A549 (cell line): Measurements from ENCODE around the gene CD27. TPM values are rescaled to one million over a fixed set of nuclear protein-coding genes. Genes with fewer than 3 reads are reported as not detected.

ENCODE experiments used
- ATAC-seq, 2 experiments: fragments of 200-7000 bp in 1 of 2; fragments of >200 bp in 1 of 2; cut with Nextera tagmentation in 1 of 2; cut with Tn5 transposase in 1 of 2; 3 replicates each; pipeline versions ENCODE4 v1.8.0 to v1.9.1; 2018 to 2020; ENCODE audit warnings: mild to moderate bottlenecking in 1 of 2, moderate library complexity in 1 of 2
- CTCF ChIA-PET: fragments of 300-600 bp; sonication (Branson Sonifier 250); formaldehyde crosslinking; extraction: SDS; loops from one replicate; lab custom pipeline; 2021; ENCODE audit warnings: antibody characterized with exemption, inconsistent platforms; lab: Yijun Ruan, JAX
- POLR2A ChIA-PET: fragments of 350-600 bp; formaldehyde crosslinking; extraction: SDS; loops from one replicate; lab custom pipeline; 2021; ENCODE audit warnings: antibody characterized with exemption, inconsistent platforms; lab: Yijun Ruan, JAX
- DNase-seq, 2 experiments: peaks; one replicate each; pipeline versions ENCODE4 v3.0.0 to v3.0.0-alpha.2; 2011 to 2016; ENCODE audit warnings: low read depth in 1 of 2, low spot score in 1 of 2
- FAIRE-seq: peaks from 2 replicates; lab custom pipeline; 2011; peaks lifted over from hg19 to GRCh38; lab: Jason Lieb, UNC
- H3K27ac ChIP-seq, 2 experiments: fragments of >200 bp; sonication (Bioruptor Twin); formaldehyde crosslinking; 3 replicates each; pipeline ENCODE4 v1.5.1; 2016 to 2017
- H3K4me1 ChIP-seq: fragments of >200 bp; sonication (Bioruptor Twin); formaldehyde crosslinking; 3 replicates; pipeline ENCODE4 v1.6.1; 2016
- H3K4me2 ChIP-seq: fragments of >200 bp; sonication (Bioruptor Twin); formaldehyde crosslinking; 3 replicates; pipeline ENCODE4 v1.6.1; 2016
- H3K4me3 ChIP-seq: fragments of >200 bp; sonication (Bioruptor Twin); formaldehyde crosslinking; 3 replicates; pipeline ENCODE4 v1.5.1; 2016
- H3K9me3 ChIP-seq: fragments of >200 bp; sonication (Bioruptor Twin); formaldehyde crosslinking; 3 replicates; pipeline ENCODE4 v1.6.1; 2016
- ATOH8 ChIP-seq: fragments of 250-450 bp; sonication (Bioruptor Pico); IDR thresholded peaks from 2 replicates; pipeline ENCODE4 v1.5.0; 2020; ENCODE audit warnings: low read depth, mild to moderate bottlenecking, moderate library complexity
- CBX8 ChIP-seq: fragments of 200-600 bp; sonication (generic); IDR thresholded peaks from 2 replicates; pipeline ENCODE4 v1.6.1; 2016
- CHD4 ChIP-seq: fragments of 200-600 bp; sonication (generic); IDR thresholded peaks from 2 replicates; pipeline ENCODE4 v1.6.1; 2016; ENCODE audit warnings: antibody characterized with exemption, mild to moderate bottlenecking, borderline replicate concordance
- E2F6 ChIP-seq: IDR thresholded peaks from 2 replicates; pipeline ENCODE4 v1.6.1; 2012; ENCODE audit warnings: low read depth, borderline replicate concordance
- EHMT2 ChIP-seq: fragments of 200-600 bp; sonication (generic); IDR thresholded peaks from 2 replicates; pipeline ENCODE4 v1.6.1; 2016; ENCODE audit warnings: antibody characterized with exemption, low read depth, mild to moderate bottlenecking, moderate library complexity
- FOSB ChIP-seq: fragments of 250-450 bp; sonication (Bioruptor Pico); IDR thresholded peaks from 2 replicates; pipeline ENCODE4 v1.5.0; 2020; ENCODE audit warnings: mild to moderate bottlenecking, moderate library complexity
- FOSL2 ChIP-seq, 2 experiments: fragments of 450-650 bp in 1 of 2; fragments of >200 bp in 1 of 2; sonication (Bioruptor Twin) in 1 of 2; formaldehyde crosslinking; IDR thresholded peaks; 2 replicates each; pipeline versions ENCODE4 v1.5.0 to v1.6.1; 2016 to 2020; ENCODE audit warnings: mild to moderate bottlenecking in 1 of 2, moderate library complexity in 1 of 2
- HEYL ChIP-seq: fragments of 250-450 bp; sonication (Bioruptor Pico); IDR thresholded peaks from 2 replicates; pipeline ENCODE4 v1.8.0; 2021; ENCODE audit warnings: mild to moderate bottlenecking, moderate library complexity
- HMGXB4 ChIP-seq: fragments of 250-450 bp; sonication (Bioruptor Pico); IDR thresholded peaks from 2 replicates; pipeline ENCODE4 v1.5.0; 2021; ENCODE audit warnings: mild to moderate bottlenecking, moderate library complexity, borderline replicate concordance
- HOXA7 ChIP-seq: fragments of 250-450 bp; sonication (Bioruptor Pico); IDR thresholded peaks from 2 replicates; pipeline ENCODE4 v1.5.0; 2020; ENCODE audit warnings: mild to moderate bottlenecking, moderate library complexity
- HOXB13 ChIP-seq: fragments of 250-450 bp; sonication (Bioruptor Pico); IDR thresholded peaks from 2 replicates; pipeline ENCODE4 v1.5.0; 2020; ENCODE audit warnings: low read depth, mild to moderate bottlenecking, moderate library complexity
- MAFK ChIP-seq: fragments of 450-650 bp; IDR thresholded peaks from 2 replicates; pipeline ENCODE4 v1.6.1; 2014; ENCODE audit not compliant: partially characterized antibody
- MAX ChIP-seq: IDR thresholded peaks from 2 replicates; pipeline ENCODE4 v1.6.1; 2012
- NR3C1 ChIP-seq: fragments of >200 bp; sonication (Bioruptor Twin); formaldehyde crosslinking; IDR thresholded peaks from 3 replicates; pipeline ENCODE4 v1.6.1; 2017
- PBX3 ChIP-seq: IDR thresholded peaks from 2 replicates; pipeline ENCODE4 v1.6.1; 2012
- PHF8 ChIP-seq: fragments of 200-600 bp; sonication (generic); IDR thresholded peaks from 2 replicates; pipeline ENCODE4 v1.6.1; 2016; ENCODE audit warnings: low read depth, mild to moderate bottlenecking, antibody characterized with exemption, moderate library complexity, borderline replicate concordance
- POLR2A ChIP-seq: IDR thresholded peaks from 2 replicates; pipeline ENCODE4 v1.6.1; 2012; ENCODE audit warnings: mild to moderate bottlenecking, low read length
- POLR2AphosphoS2 ChIP-seq: conservative IDR thresholded peaks from 2 replicates; pipeline ENCODE4 v1.6.1; 2012; ENCODE audit warnings: low read length, improper control_type of control experiment, inconsistent platforms
- RARB ChIP-seq: fragments of 250-450 bp; sonication (Bioruptor Pico); IDR thresholded peaks from 2 replicates; pipeline ENCODE4 v1.8.0; 2021; ENCODE audit warnings: mild to moderate bottlenecking, moderate library complexity
- RNF2 ChIP-seq: fragments of 200-600 bp; sonication (generic); IDR thresholded peaks from 2 replicates; pipeline ENCODE4 v1.6.1; 2016; ENCODE audit warnings: low read depth, mild to moderate bottlenecking, antibody characterized with exemption, moderate library complexity, borderline replicate concordance
- SREBF2 ChIP-seq: fragments of 450-650 bp; IDR thresholded peaks from 2 replicates; pipeline ENCODE4 v1.6.1; 2014; ENCODE audit warnings: mild to moderate bottlenecking, moderate library complexity
- TP53 ChIP-seq: fragments of 250-450 bp; sonication (Bioruptor Pico); IDR thresholded peaks from 2 replicates; pipeline ENCODE4 v1.5.0; 2021; ENCODE audit warnings: mild to moderate bottlenecking, moderate library complexity
- ZNF302 ChIP-seq: fragments of 250-450 bp; sonication (Bioruptor Pico); IDR thresholded peaks from 2 replicates; pipeline ENCODE4 v1.9.0; 2021; ENCODE audit warnings: inconsistent platforms, mild to moderate bottlenecking, moderate library complexity
- WGBS: methylation state at CpG from one replicate; pipeline ENCODE4 v1.1.6; 2017; ENCODE audit errors: missing lambda C conversion rate; 5-methylcytosine and 5-hydroxymethylcytosine counted together
- polyA plus RNA-seq, 4 experiments: library from polyadenylated mRNA; depleted of rRNA in 3 of 4; stranded (reverse); fragments of >200 nt; fragmentation: RNase III in 1 of 4; extraction: RNeasy Plus Mini Kit Qiagen cat#74134 plus additional on column Dnase treatment in 1 of 4; gene quantifications; 2 replicates in 3 of 4; 3 replicates in 1 of 4; pipeline ENCODE4 v1.2.3, GENCODE V29; 2011 to 2017

Gene CD27
- polyA plus RNA-seq, 2 of the 4 experiments (the other 2 are of a cell fraction), result not detected

GRCh38 chr12:6438345-6438744 lies 6.4 kb upstream of the CD27 start (continued):
- TF ChIP-seq PHF8, result no peak
- TF ChIP-seq HEYL (CRISPR knock-in tag), result no peak
- no peak for TF ChIP-seq MAX
- TF ChIP-seq SREBF2, result no peak
- no peak for TF ChIP-seq RARB

GRCh38 chr12:6440391-6440790 lies 4.4 kb upstream of the CD27 start:
- no peak for TF ChIP-seq HOXA7

GRCh38 chr12:6442836-6443235 lies 1.9 kb upstream of the CD27 start:
- DNase-seq (no peak), FAIRE-seq (no peak), ATAC-seq (no peak)
- TF ChIP-seq POLR2A, result no peak
- no peak for TF ChIP-seq CBX8
- TF ChIP-seq ATOH8 (CRISPR knock-in tag), result no peak
- no peak for TF ChIP-seq NR3C1
- 72% methylated on average over 9 of the region's 9 CpGs for WGBS
- no peak overlapping the region for H3K4me3 ChIP-seq
- H3K4me1 ChIP-seq, result no peaks in the 10 kb centered on the region
- ChIA-PET CTCF (interaction anchor here (0.6 to 6.7 kb wide), 7 partner anchors 11 to 135 kb away, joined by 3 to 47 read pairs (median 4); no protein-coding TSS in a partner anchor), POLR2A (interaction anchor here (0.6 to 1.1 kb wide), 2 partner anchors 28 to 52 kb away, joined by 3 read pairs; partner anchors contain the start of gene VAMP1)
- peak overlapping the region in 1 of 2 experiments; percentile 24; a peak in 1 of 6 replicates for H3K27ac ChIP-seq
- no peaks in the 10 kb centered on the region for H3K9me3 ChIP-seq
- H3K4me2 ChIP-seq, result no peak overlapping the region

More at GRCh38 chr12:6440391-6440790, 4.4 kb upstream of the CD27 start:
- WGBS, result 86% methylated on average over 1 of the region's 1 CpG
- Histone ChIP-seq H3K27ac (no peak overlapping the region), H3K9me3 (no peaks in the 10 kb centered on the region), H3K4me2 (no peak overlapping the region), H3K4me1 (no peaks in the 10 kb centered on the region), H3K4me3 (no peak overlapping the region)
- ATAC-seq (no peak), DNase-seq (no peak), FAIRE-seq (no peak)
- ChIA-PET CTCF (interaction anchor here (1.0 to 7.4 kb wide), 4 partner anchors 17 to 97 kb away, joined by 3 to 56 read pairs (median 10); no protein-coding TSS in a partner anchor), POLR2A (no interaction called here)

GRCh38 chr12:6443361-6443983 lies 1.3 kb upstream of the CD27 start:
- DNase-seq (no peak), FAIRE-seq (no peak), ATAC-seq (no peak)
- ChIA-PET CTCF (interaction anchor here (0.6 to 6.7 kb wide), 7 partner anchors 9 to 117 kb away, joined by 3 to 47 read pairs (median 5); no protein-coding TSS in a partner anchor), POLR2A (interaction anchor here (1.1 kb wide), 1 partner anchor 27 kb away, joined by 3 read pairs; the partner anchor contains the start of gene VAMP1)
- Histone ChIP-seq H3K9me3 (no peaks in the 10 kb centered on the region), H3K4me1 (no peaks in the 10 kb centered on the region), H3K4me2 (no peak overlapping the region), H3K27ac (peak overlapping the region in 1 of 2 experiments; percentile 24; a peak in 1 of 6 replicates), H3K4me3 (no peak overlapping the region)
- TF ChIP-seq RNF2, result no peak
- no peak for TF ChIP-seq HMGXB4 (CRISPR knock-in tag)
- TF ChIP-seq EHMT2, result no peak
- no peak for TF ChIP-seq MAFK
- TF ChIP-seq E2F6, result no peak
- TF ChIP-seq FOSL2 (IDR thresholded peaks at IDR 0.05), result no peak
- no peak for TF ChIP-seq FOSL2 (CRISPR knock-in tag; IDR thresholded peaks at IDR 0.05)
- TF ChIP-seq ZNF302 (CRISPR knock-in tag), result no peak
- no peak for TF ChIP-seq CHD4
- TF ChIP-seq TP53 (CRISPR knock-in tag), result no peak
- TF ChIP-seq PBX3, result no peak
- TF ChIP-seq RARB, result no peak
- TF ChIP-seq POLR2AphosphoS2, result no peak
- TF ChIP-seq FOSB (CRISPR knock-in tag), result no peak
- no peak for TF ChIP-seq HOXB13
- 73% methylated on average over 9 of the region's 9 CpGs for WGBS
